ENCODE measurements around the gene SYCN. TPM values are rescaled to one million over a fixed set of nuclear protein-coding genes. Genes with fewer than 3 reads are reported as not detected.

SYCN gene
- polyA plus RNA-seq, 3 donors, result not detected

GRCh38 chr19:39170386-39171231 lies 33.5 kb downstream of the SYCN start:
- Mint-ChIP-seq H3K4me1 (no peaks in the 10 kb centered on the region), H3K4me3 (no peak overlapping the region), H3K9me3 (no peaks in the 10 kb centered on the region), H3K36me3 (peaks cover 6 to 39% of the 10 kb centered on the region in 2 donors), H3K27me3 (ENCODE audit: low read depth in 3 of 3) (peaks cover 0 to 4% (median 0%) of the 10 kb centered on the region in 3 donors), H3K27ac (peak overlapping the region in 1 of 7 donors; percentile 36)
- H2AFZ ChIP-seq (ENCODE audit: insufficient read depth, low read depth, low read length, poor library complexity, severe bottlenecking), result no peak overlapping the region
- 95% methylated on average over 17 of the region's 17 CpGs for WGBS (ENCODE audit: insufficient coverage)
- H3K9ac ChIP-seq (ENCODE audit: insufficient read depth, low read length, poor library complexity, severe bottlenecking), result no peak overlapping the region
- no peaks in the 10 kb centered on the region for H4K20me1 ChIP-seq (ENCODE audit: insufficient read depth, low read length)
- no peak overlapping the region for H3K4me3 ChIP-seq (replicated peaks in 1 of 3; ENCODE audit: low read depth in 2 of 3, low read length in 3 of 3)
- H3K36me3 ChIP-seq (replicated peaks in 1 of 2; ENCODE audit: control insufficient read depth in 1 of 2, insufficient read depth in 2 of 2, low read length in 2 of 2), result peaks cover 21 to 38% of the 10 kb centered on the region in 2 donors
- H3K4me1 ChIP-seq (ENCODE audit: control insufficient read depth in 1 of 2, insufficient read depth in 2 of 2, low read length in 2 of 2), result no peaks in the 10 kb centered on the region
- DNase-seq, result no peak
- no peak for TF ChIP-seq CTCF (IDR thresholded peaks at IDR 0.05)
- no peaks in the 10 kb centered on the region for H3K9me3 ChIP-seq (replicated peaks in 1 of 2; ENCODE audit: control insufficient read depth in 1 of 2, insufficient read depth in 1 of 2, low read length in 2 of 2)
- H3K79me2 ChIP-seq (ENCODE audit: insufficient read depth, low read length), result no peaks in the 10 kb centered on the region
- H3K27ac ChIP-seq (ENCODE audit: low read depth in 1 of 2, low read length in 2 of 2), result no peak overlapping the region
- H3K4me2 ChIP-seq (replicated peaks; ENCODE audit: extremely low read depth, low read length, poor library complexity, severe bottlenecking), result no peak overlapping the region
- no peaks in the 10 kb centered on the region for H3K27me3 ChIP-seq (ENCODE audit: control insufficient read depth in 2 of 2, insufficient read depth in 2 of 2, low read length in 2 of 2)
- intact Hi-C loops (cut with micrococcal nuclease), result no loop called here

- 95% methylated on average over 28 of the region's 36 CpGs for WGBS (ENCODE audit: insufficient coverage)
- TF ChIP-seq CTCF (IDR thresholded peaks at IDR 0.05), result no peak
- no peaks in the 10 kb centered on the region for H3K4me1 Mint-ChIP-seq
- intact Hi-C loops (cut with micrococcal nuclease), result no loop called here
- no peak for DNase-seq
- Histone ChIP-seq H4K20me1 (ENCODE audit: insufficient read depth, low read length) (no peaks in the 10 kb centered on the region), H3K4me1 (ENCODE audit: control insufficient read depth in 1 of 2, insufficient read depth in 2 of 2, low read length in 2 of 2) (no peaks in the 10 kb centered on the region), H3K27me3 (ENCODE audit: control insufficient read depth in 2 of 2, insufficient read depth in 2 of 2, low read length in 2 of 2) (no peaks in the 10 kb centered on the region), H2AFZ (ENCODE audit: insufficient read depth, low read depth, low read length, poor library complexity, severe bottlenecking) (no peak overlapping the region), H3K79me2 (ENCODE audit: insufficient read depth, low read length) (no peaks in the 10 kb centered on the region), H3K4me3 (replicated peaks in 1 of 3; ENCODE audit: low read depth in 2 of 3, low read length in 3 of 3) (no peak overlapping the region), H3K9ac (ENCODE audit: insufficient read depth, low read length, poor library complexity, severe bottlenecking) (no peak overlapping the region), H3K9me3 (replicated peaks in 1 of 2; ENCODE audit: control insufficient read depth in 1 of 2, insufficient read depth in 1 of 2, low read length in 2 of 2) (no peaks in the 10 kb centered on the region), H3K27ac (ENCODE audit: low read depth in 1 of 2, low read length in 2 of 2) (no peak overlapping the region), H3K4me2 (replicated peaks; ENCODE audit: extremely low read depth, low read length, poor library complexity, severe bottlenecking) (no peak overlapping the region), H3K36me3 (replicated peaks in 1 of 2; ENCODE audit: control insufficient read depth in 1 of 2, insufficient read depth in 2 of 2, low read length in 2 of 2) (peaks cover 13 to 25% of the 10 kb centered on the region in 2 donors)
- H3K27me3 Mint-ChIP-seq (ENCODE audit: low read depth in 3 of 3), result peaks cover 0 to 4% (median 0%) of the 10 kb centered on the region in 3 donors
- H3K9me3 Mint-ChIP-seq, result no peaks in the 10 kb centered on the region
- peak overlapping the region in 3 of 7 donors; percentile 6 to 48 (median 28) for H3K27ac Mint-ChIP-seq
- peaks cover 6 to 30% of the 10 kb centered on the region in 2 donors for H3K36me3 Mint-ChIP-seq
- no peak overlapping the region for H3K4me3 Mint-ChIP-seq
Observed at GRCh38 chr19:39169143-39169810, 34.8 kb downstream of the SYCN start.
